NCI-H1694 treated with DMSO at 0.1 percent for 48 hours (cell line): Measurements from ENCODE around the gene CSF3.

Experiments
- DNase-seq: peaks from one replicate; lab custom pipeline; 2025; lab: John Stamatoyannopoulos, UW

CSF3 gene

GRCh38 chr17:40061609-40062038 lies 46.4 kb downstream of the CSF3 start:
- DNase-seq: no peak

- DNase-seq: peak; percentile 32
Measured at GRCh38 chr17:40062329-40063186, 47.3 kb downstream of the CSF3 start, which contains the start of gene THRA. TSS of gene THRA (plus strand) at chr17:40062965. CDS start at chr17:40074489, 11,524 bp downstream.

- no peak for DNase-seq
Measured at GRCh38 chr17:40063187-40063771, 48.0 kb downstream of the CSF3 start.

GRCh38 chr17:40063901-40064531 lies 48.8 kb downstream of the CSF3 start:
- DNase-seq: no peak

GRCh38 chr17:40064971-40065768 lies 49.9 kb downstream of the CSF3 start:
- peak; percentile 15 for DNase-seq

GRCh38 chr17:40065769-40066510 lies 50.7 kb downstream of the CSF3 start:
- no peak for DNase-seq
